Astrocyte of the cerebellum (primary cell): ENCODE results near the gene OMP.

Experiments
- DNase-seq: peaks from one replicate; pipeline ENCODE4 v3.0.0-alpha.2; 2011; ENCODE audit warnings: low read depth
- H3K4me3 ChIP-seq: 2 replicates; pipeline ENCODE4 v1.5.1; 2011; ENCODE audit warnings: mild to moderate bottlenecking, low read depth, low read length, moderate library complexity
- in situ Hi-C: cut with HindIII; loops from 2 replicates; pipeline ENCODE4 v1.10.0; 2017; ENCODE audit warnings: low sequenced_read_pairs
- TF ChIP-seq, protein P1 (sequence below): IDR thresholded peaks from 2 replicates; pipeline ENCODE4 v1.5.1; 2012; ENCODE audit warnings: low read length, low read depth, moderate library complexity, mild to moderate bottlenecking; ENCODE audit errors: missing control alignments

OMP gene

DNA sequence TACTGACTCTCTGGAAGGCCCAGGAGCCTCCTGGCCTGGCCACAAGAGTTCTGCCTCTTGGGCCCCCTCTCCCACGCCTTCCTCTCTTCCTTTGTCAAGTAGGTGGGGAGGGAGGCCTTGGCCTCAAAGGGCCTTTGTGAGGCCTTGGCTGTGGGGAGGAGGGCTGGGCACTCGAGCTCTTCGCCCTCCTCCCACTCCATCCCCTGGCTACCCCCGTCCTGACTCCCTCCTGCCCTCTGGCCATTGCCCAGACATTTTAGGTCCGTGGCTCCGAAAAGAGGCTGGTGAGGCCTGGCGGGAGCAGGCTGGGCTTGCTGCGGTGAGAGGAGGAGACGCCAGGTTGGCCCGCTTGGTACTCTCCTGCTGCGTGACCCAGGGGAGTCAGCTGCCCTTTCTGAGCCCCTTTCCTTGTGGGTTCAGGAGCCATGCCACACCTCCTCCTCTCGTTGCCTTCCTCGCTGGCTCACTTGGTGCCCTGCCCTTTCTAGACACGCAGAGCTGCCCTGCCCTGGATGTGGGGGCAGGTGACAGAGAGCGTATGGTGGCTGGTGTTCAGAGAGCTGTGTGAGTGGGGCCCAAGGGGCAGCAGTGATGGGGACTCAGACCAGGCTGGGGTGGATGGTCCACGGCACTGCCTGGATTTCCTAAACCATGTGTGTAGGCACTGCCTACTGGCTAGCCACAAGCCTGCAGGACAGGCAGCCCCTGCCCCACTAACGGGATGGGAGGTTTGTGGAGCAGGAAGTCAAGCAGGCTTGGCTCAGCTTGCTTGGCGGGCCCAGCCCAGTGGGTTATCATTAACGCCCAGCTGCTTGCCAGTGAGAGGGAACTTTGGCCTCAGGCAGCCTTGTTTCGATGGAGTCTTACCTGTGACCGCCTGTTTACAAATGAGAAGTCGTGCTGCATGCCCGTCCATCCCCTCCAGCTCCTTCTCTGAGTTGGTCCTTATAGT is 15.8 kb upstream of the OMP start:
- H3K4me3 ChIP-seq, result no peak overlapping the region
- TF ChIP-seq, protein P1, sequence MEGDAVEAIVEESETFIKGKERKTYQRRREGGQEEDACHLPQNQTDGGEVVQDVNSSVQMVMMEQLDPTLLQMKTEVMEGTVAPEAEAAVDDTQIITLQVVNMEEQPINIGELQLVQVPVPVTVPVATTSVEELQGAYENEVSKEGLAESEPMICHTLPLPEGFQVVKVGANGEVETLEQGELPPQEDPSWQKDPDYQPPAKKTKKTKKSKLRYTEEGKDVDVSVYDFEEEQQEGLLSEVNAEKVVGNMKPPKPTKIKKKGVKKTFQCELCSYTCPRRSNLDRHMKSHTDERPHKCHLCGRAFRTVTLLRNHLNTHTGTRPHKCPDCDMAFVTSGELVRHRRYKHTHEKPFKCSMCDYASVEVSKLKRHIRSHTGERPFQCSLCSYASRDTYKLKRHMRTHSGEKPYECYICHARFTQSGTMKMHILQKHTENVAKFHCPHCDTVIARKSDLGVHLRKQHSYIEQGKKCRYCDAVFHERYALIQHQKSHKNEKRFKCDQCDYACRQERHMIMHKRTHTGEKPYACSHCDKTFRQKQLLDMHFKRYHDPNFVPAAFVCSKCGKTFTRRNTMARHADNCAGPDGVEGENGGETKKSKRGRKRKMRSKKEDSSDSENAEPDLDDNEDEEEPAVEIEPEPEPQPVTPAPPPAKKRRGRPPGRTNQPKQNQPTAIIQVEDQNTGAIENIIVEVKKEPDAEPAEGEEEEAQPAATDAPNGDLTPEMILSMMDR, result no peak
- in situ Hi-C loops, result no loop called here
- DNase-seq, result no peak

DNA sequence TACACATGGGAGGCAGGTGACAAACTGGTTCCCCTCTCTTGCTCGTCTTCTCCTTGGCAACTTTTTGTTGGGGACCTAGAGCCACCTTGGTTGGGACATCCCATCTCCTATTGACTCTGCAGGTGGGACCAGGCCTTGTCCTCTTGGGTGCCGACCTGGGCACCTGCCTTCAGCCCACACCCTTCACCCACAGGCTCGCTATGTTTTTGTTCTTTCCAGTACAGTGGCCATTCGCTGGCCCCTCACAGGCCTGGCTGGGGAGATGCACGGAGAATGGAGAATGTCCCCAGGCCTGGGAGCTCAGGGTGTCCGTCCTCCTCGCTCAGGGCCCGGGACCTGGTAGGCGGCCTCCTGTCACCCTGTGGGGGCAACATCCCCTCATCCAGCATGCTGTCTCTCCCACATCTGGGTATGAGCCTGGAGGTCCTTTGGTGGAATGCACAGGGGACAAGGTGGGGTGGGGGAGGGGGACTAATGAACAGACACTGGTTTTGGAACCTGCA is 14.9 kb upstream of the OMP start:
- TF ChIP-seq, protein P1, result no peak
- no peak overlapping the region for H3K4me3 ChIP-seq
- in situ Hi-C loops, result no loop called here
- DNase-seq, result no peak

DNA sequence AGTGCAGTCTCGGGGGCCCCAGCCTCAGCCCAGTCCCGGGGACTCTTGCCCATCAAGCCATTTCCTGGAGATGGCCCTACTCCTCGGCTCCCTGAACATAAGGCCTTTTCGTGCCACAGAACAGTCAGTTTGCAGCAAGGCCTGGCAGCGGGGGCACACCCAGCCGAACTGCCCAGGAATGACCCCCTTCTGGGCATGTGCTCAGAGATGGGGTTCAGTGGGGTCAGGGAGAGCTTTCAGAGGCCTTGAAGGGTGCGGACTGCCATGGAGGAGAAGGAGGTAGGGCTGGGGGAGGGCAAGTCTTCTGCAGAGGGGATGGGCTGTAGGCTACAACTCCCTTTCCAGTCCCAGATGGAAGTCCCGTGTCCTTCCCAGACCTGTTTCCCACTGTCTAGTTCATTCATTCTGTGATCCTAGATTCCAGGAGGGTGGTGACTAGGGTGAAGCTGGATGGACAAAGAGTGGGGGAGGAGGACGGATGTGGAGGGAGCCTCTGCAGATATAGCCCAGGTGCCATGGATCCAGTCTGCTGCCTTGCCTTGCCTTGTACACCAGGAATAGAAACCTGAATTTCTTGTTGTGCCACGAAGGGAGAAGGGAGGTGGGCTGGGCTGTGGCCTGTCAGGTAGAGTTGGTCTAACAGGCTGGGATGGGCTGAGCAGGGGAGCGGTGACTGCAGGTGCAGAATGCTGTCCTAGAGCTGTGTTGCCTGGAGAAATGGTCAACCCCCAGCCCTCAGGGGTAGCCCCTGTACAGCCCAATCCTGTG is 14.2 kb upstream of the OMP start:
- TF ChIP-seq, protein P1, result no peak
- H3K4me3 ChIP-seq, result no peak overlapping the region
- in situ Hi-C loops, result no loop called here
- no peak for DNase-seq

DNA sequence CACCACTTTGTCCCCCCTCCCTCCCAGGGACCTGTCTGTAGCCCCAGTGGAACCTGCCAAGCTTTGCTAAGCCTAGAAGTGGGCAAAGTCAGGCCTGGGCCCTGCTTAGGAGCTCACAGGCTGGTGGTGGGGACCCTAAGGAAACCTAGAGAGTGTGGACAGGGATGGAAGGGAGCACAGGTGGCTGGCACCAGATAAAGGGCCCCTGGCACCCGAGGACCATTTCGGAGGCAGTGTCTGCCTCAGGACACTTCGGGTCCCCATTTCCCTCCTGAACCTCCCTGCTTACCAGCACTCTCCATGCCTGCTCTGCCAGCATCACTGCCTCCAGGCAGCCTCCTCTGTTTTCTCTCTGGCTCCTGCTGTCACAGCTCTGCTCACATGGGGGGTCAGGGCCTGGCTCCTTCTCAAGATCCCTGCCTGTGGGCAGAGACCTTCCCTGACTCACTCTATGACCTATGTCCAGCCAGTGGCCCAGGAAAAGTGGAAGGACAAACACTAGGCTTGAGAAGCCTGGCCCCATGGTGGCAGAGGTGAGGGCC is 13.6 kb upstream of the OMP start:
- in situ Hi-C loops, result no loop called here
- TF ChIP-seq, protein P1, result no peak
- DNase-seq, result no peak
- H3K4me3 ChIP-seq, result no peak overlapping the region

DNA sequence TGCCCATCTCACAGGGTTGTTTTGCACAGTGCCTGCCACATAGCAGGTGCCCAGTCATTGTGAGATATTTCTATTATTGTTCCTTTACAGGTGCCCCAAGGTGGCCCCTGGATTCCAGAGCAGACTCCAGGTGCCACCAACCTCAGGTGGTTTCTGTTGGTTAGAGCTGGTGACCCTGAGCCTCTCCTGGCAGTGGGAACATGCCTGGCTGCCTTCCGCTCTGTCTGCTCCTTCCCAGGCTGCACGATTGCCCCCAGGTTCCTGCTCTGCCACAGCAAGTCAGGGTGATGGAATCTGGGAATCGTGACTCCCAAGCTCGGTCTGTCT is 12.6 kb upstream of the OMP start:
- in situ Hi-C loops, result no loop called here
- TF ChIP-seq, protein P1, result no peak

DNA sequence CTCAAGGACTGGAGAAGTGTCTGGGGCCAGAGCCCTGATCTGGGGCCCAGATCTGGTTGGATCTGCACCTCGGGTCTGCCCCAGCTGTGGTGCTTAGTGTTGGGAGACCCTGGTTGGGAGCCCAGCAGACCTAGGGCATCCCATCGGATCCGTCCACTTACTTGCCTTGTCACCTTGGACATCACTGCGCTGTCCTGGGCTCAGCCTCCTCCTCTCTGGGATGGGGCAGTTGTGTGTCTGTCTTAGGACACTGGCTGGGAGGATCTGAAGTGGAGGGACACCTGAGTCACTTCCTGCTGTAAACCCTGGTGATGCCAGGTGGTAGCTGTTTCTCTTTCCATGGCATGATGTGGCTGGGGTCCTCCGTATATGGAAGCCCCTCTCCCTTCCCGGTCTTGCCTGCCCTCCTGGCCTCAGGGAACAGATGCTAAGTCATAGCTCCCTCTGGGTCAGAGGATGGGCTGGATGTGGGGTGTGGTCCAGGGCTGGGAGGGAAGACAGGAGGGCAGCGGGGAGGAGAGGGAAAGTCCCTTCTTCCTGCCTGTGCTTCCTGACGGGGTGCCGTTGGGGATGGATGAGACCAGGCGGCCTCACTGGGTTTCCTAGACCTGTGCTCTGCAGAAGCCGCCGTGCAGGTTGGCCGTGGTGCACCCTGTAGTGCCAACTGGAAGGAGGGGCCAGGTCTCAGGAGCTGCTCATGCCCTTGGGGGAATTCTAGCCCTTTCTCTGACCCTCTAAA is 12.1 kb upstream of the OMP start:
- no peak overlapping the region for H3K4me3 ChIP-seq
- DNase-seq, result no peak
- TF ChIP-seq, protein P1, result no peak
- in situ Hi-C loops, result no loop called here

More for the DNA sequence above, 12.6 kb upstream of the OMP start:
- H3K4me3 ChIP-seq, result no peak overlapping the region
- no peak for DNase-seq
